Keratinocyte (primary cell): Measurements from ENCODE around the gene CACNB4. TPM values are rescaled to one million over a fixed set of nuclear protein-coding genes. Genes with fewer than 3 reads are reported as not detected.
"Not testable (repeated sequence)": the region's sequence is repeated elsewhere in the genome, so short reads cannot be mapped to it uniquely, and the experiment has no call there.

Experiments used
- DNase-seq: peaks from one replicate; pipeline ENCODE4 v3.0.0-alpha.2; 2011; ENCODE audit warnings: low read depth, missing footprints, low spot score
- FAIRE-seq: peaks from 2 replicates; lab custom pipeline; 2011; peaks lifted over from hg19 to GRCh38; lab: Jason Lieb, UNC
- H2AFZ ChIP-seq: 2 replicates; pipeline ENCODE4 v1.6.0; 2012; ENCODE audit warnings: low read length, control low read depth, inconsistent platforms; ENCODE audit not compliant: control insufficient read depth
- H3K27ac ChIP-seq: 2 replicates; pipeline ENCODE4 v1.5.1; 2011; ENCODE audit warnings: low read length; ENCODE audit not compliant: control insufficient read depth, insufficient read depth
- H3K27me3 ChIP-seq: 3 replicates; pipeline ENCODE4 v1.6.0; 2011; ENCODE audit warnings: low read length; ENCODE audit not compliant: control insufficient read depth, insufficient read depth; ENCODE audit errors: extremely low read depth
- H3K36me3 ChIP-seq, 2 experiments: 2 replicates in 1 of 2; 3 replicates in 1 of 2; pipeline ENCODE4 v1.5.1; 2011; ENCODE audit warnings: low read length in 2 of 2, mild to moderate bottlenecking in 1 of 2; ENCODE audit not compliant: control insufficient read depth in 2 of 2, insufficient read depth in 2 of 2; ENCODE audit errors: extremely low read depth in 1 of 2
- H3K4me1 ChIP-seq: 3 replicates; pipeline ENCODE4 v1.5.1; 2011; ENCODE audit warnings: low read length; ENCODE audit not compliant: control insufficient read depth, insufficient read depth; ENCODE audit errors: extremely low read depth
- H3K4me2 ChIP-seq: 3 replicates; pipeline ENCODE4 v1.6.0; 2011; ENCODE audit warnings: low read depth, low read length; ENCODE audit not compliant: control insufficient read depth, insufficient read depth; ENCODE audit errors: extremely low read depth
- H3K4me3 ChIP-seq, 3 experiments: fragments of 200-600 bp in 1 of 3; sonication (generic) in 1 of 3; 2 replicates in 2 of 3; 3 replicates in 1 of 3; pipeline ENCODE4 v1.5.1; 2011 to 2016; ENCODE audit warnings: low read length in 3 of 3, mild to moderate bottlenecking in 3 of 3, control low read depth in 2 of 3, inconsistent platforms in 1 of 3, low read depth in 1 of 3, mixed read lengths in 1 of 3, mixed run types in 1 of 3, moderate library complexity in 1 of 3; ENCODE audit not compliant: control insufficient read depth in 2 of 3, insufficient read depth in 2 of 3; ENCODE audit errors: extremely low read depth in 1 of 3
- H3K79me2 ChIP-seq: 2 replicates; pipeline ENCODE4 v1.6.0; 2012; ENCODE audit warnings: low read length; ENCODE audit not compliant: control insufficient read depth, insufficient read depth
- H3K9ac ChIP-seq: 3 replicates; pipeline ENCODE4 v1.6.0; 2011; ENCODE audit warnings: low read length; ENCODE audit not compliant: control insufficient read depth, insufficient read depth; ENCODE audit errors: extremely low read depth
- H3K9me1 ChIP-seq: 3 replicates; pipeline ENCODE4 v1.6.0; 2011; ENCODE audit warnings: low read length; ENCODE audit not compliant: control insufficient read depth, insufficient read depth; ENCODE audit errors: extremely low read depth
- H3K9me3 ChIP-seq: 2 replicates; pipeline ENCODE4 v1.5.1; 2012; ENCODE audit warnings: low read depth, low read length; ENCODE audit not compliant: control insufficient read depth
- H4K20me1 ChIP-seq: 3 replicates; pipeline ENCODE4 v1.6.0; 2011; ENCODE audit warnings: low read length; ENCODE audit not compliant: control insufficient read depth, insufficient read depth; ENCODE audit errors: extremely low read depth
- EZH2 ChIP-seq: IDR thresholded peaks from one replicate; pipeline ENCODE4 v1.6.1; 2012; ENCODE audit warnings: inconsistent platforms, mild to moderate bottlenecking, low read length, moderate library complexity
- dilution Hi-C: fragments of 300-500 bp; cut with MboI; formaldehyde crosslinking; loops from one replicate; pipeline ENCODE4 v1.7.0; 2020; ENCODE audit warnings: low sequenced_read_pairs; ENCODE audit not compliant: extremely low pct_ligation_motif_present
- polyA plus RNA-seq, 5 experiments: library from polyadenylated mRNA; depleted of rRNA in 3 of 5; stranded (reverse) in 3 of 5; stranded (forward) in 1 of 5; unstranded in 1 of 5; fragments of >200 nt; gene quantifications; 1 replicate in 1 of 5; 2 replicates in 3 of 5; 3 replicates in 1 of 5; pipeline versions ENCODE4 v1.2.1 to v1.2.3, GENCODE V29; 2011 to 2012; ENCODE audit warnings: missing spikeins in 2 of 5, low read depth in 1 of 5, low replicate concordance in 1 of 5
- TF ChIP-seq, protein P1 (sequence below), 3 experiments: IDR thresholded peaks in 1 of 3; conservative IDR thresholded peaks in 1 of 3; optimal IDR thresholded peaks in 1 of 3; 2 replicates in 2 of 3; 3 replicates in 1 of 3; pipeline versions ENCODE3 to v1.5.1; 2011; ENCODE audit warnings: low read length in 3 of 3, mild to moderate bottlenecking in 3 of 3, moderate library complexity in 2 of 3, control low read depth in 1 of 3, inconsistent platforms in 1 of 3; ENCODE audit not compliant: insufficient read depth in 2 of 3; ENCODE audit errors: extremely low read depth in 1 of 3

The CACNB4 gene
- polyA plus RNA-seq, 1 donor (not counting 4 experiments of a cell fraction or from before 2014, with no cell fraction given), result 0.30 TPM

DNA sequence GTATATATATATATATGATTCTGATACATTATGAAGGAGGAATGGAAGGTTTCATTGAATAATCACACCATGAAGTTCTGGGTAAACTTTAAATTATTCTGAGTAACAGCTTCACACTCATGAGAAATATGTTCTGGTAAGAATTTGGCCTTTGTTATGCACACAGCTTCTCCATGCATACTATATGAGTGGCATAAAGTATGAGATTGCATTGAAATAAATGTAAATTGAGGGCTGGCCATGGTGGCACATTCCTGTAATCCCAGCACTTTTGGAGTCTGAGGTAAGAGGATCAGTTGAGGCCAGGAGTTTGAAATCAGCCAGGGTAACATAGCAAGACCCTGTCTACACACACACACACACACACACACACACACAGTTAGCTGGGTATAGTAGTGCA is 220.6 kb downstream of the CACNB4 start:
- Histone ChIP-seq H3K9me1 (no peaks in the 10 kb centered on the region), H2AFZ (no peak overlapping the region), H3K4me2 (no peak overlapping the region), H3K27me3 (no peaks in the 10 kb centered on the region), H3K27ac (no peak overlapping the region), H3K36me3 (no peaks in the 10 kb centered on the region), H4K20me1 (no peaks in the 10 kb centered on the region), H3K4me1 (no peaks in the 10 kb centered on the region), H3K79me2 (no peaks in the 10 kb centered on the region), H3K9ac (no peak overlapping the region), H3K4me3 (no peak overlapping the region), H3K9me3 (no peaks in the 10 kb centered on the region)
- DNase-seq (no peak), FAIRE-seq (no peak)
- dilution Hi-C loops, result no loop called here
- no peak for TF ChIP-seq EZH2
- TF ChIP-seq, protein P1, sequence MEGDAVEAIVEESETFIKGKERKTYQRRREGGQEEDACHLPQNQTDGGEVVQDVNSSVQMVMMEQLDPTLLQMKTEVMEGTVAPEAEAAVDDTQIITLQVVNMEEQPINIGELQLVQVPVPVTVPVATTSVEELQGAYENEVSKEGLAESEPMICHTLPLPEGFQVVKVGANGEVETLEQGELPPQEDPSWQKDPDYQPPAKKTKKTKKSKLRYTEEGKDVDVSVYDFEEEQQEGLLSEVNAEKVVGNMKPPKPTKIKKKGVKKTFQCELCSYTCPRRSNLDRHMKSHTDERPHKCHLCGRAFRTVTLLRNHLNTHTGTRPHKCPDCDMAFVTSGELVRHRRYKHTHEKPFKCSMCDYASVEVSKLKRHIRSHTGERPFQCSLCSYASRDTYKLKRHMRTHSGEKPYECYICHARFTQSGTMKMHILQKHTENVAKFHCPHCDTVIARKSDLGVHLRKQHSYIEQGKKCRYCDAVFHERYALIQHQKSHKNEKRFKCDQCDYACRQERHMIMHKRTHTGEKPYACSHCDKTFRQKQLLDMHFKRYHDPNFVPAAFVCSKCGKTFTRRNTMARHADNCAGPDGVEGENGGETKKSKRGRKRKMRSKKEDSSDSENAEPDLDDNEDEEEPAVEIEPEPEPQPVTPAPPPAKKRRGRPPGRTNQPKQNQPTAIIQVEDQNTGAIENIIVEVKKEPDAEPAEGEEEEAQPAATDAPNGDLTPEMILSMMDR (optimal IDR thresholded peaks at IDR 0.05 in 1 of 3, IDR thresholded peaks at IDR 0.05 in 1 of 3, conservative IDR thresholded peaks at IDR 0.05 in 1 of 3; ENCODE audit: extremely low read depth in 1 of 3, insufficient read depth in 2 of 3, low read length in 3 of 3), result no peak

DNA sequence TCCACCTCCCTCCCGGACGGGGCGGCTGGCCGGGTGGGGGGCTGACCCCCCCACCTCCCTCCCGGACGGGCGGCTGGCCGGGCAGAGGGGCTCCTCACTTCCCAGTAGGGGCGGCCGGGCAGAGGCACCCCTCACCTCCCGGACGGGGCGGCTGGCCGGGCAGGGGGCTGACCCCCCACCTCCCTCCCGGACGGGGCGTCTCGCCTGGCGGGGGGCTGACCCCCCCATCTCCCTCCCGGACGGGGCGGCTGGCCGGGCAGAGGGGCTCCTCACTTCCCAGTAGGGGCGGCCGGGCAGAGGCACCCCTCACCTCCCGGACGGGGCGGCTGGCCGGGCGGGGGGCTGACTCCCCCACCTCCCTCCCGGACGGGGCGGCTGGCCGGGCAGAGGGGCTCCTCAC is 223.2 kb downstream of the CACNB4 start:
- H3K79me2 ChIP-seq, dilution Hi-C loops, H3K36me3 ChIP-seq, H3K9me3 ChIP-seq, DNase-seq, H3K27me3 ChIP-seq, H2AFZ ChIP-seq, H3K9me1 ChIP-seq, H3K4me2 ChIP-seq, FAIRE-seq, H3K27ac ChIP-seq, H3K4me3 ChIP-seq, H3K4me1 ChIP-seq, H3K9ac ChIP-seq, H4K20me1 ChIP-seq: not testable (repeated sequence)

DNA sequence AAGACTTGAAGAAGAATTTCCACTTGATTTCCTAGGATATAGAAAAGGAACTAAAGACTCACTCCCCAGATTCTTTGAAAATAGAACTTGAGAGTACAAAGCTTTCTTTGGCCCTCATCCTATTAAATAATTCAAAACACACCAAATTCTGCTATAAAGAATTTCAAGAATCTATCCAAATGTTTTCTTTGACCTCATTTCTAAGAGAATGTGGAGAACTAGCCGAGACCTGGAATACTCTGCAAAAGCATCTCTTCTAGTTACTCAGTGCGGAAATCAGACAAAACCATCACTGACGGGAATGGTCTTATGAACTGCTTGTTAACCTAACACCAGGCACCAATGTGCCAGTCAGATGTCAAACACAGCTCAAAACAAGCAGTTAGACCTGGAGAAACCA is 226.4 kb downstream of the CACNB4 start:
- Histone ChIP-seq H3K4me2 (no peak overlapping the region), H3K79me2 (no peaks in the 10 kb centered on the region), H3K4me1 (no peaks in the 10 kb centered on the region), H3K4me3 (no peak overlapping the region), H3K36me3 (no peaks in the 10 kb centered on the region), H2AFZ (no peak overlapping the region), H3K9me1 (no peaks in the 10 kb centered on the region), H3K9ac (no peak overlapping the region), H3K27ac (no peak overlapping the region), H3K9me3 (no peaks in the 10 kb centered on the region), H3K27me3 (no peaks in the 10 kb centered on the region), H4K20me1 (no peaks in the 10 kb centered on the region)
- dilution Hi-C loops, result no loop called here
- no peak for FAIRE-seq
- DNase-seq, result no peak
- TF ChIP-seq, protein P1 (optimal IDR thresholded peaks at IDR 0.05 in 1 of 3, IDR thresholded peaks at IDR 0.05 in 1 of 3, conservative IDR thresholded peaks at IDR 0.05 in 1 of 3; ENCODE audit: extremely low read depth in 1 of 3, insufficient read depth in 2 of 3, low read length in 3 of 3), result no peak
- TF ChIP-seq EZH2, result no peak
